KOPT-K1 (cell line): ENCODE results near the gene HPCAL1.

Experiments
- H3K27ac ChIP-seq: fragments of 200-600 bp; sonication (generic); 2 replicates; pipeline ENCODE4 v1.5.1; 2016; ENCODE audit warnings: antibody characterized with exemption, mild to moderate bottlenecking, low read depth, low read length; ENCODE audit not compliant: poor library complexity, severe bottlenecking
- H3K36me3 ChIP-seq: fragments of 200-600 bp; sonication (generic); 2 replicates; pipeline ENCODE4 v1.5.1; 2017; ENCODE audit warnings: antibody characterized with exemption, mild to moderate bottlenecking, low read length, moderate library complexity; ENCODE audit not compliant: insufficient read depth
- H3K9me3 ChIP-seq: fragments of 200-600 bp; sonication (generic); 2 replicates; pipeline ENCODE4 v1.5.1; 2017; ENCODE audit warnings: antibody characterized with exemption, low read length, mild to moderate bottlenecking; ENCODE audit not compliant: insufficient read depth, poor library complexity, severe bottlenecking

The HPCAL1 gene

GRCh38 chr2:10471955-10472354 is 169.3 kb downstream of the HPCAL1 start:
- no peaks in the 10 kb centered on the region for H3K9me3 ChIP-seq
- no peaks in the 10 kb centered on the region for H3K36me3 ChIP-seq
- peak overlapping the region; percentile 35 for H3K27ac ChIP-seq

DNA sequence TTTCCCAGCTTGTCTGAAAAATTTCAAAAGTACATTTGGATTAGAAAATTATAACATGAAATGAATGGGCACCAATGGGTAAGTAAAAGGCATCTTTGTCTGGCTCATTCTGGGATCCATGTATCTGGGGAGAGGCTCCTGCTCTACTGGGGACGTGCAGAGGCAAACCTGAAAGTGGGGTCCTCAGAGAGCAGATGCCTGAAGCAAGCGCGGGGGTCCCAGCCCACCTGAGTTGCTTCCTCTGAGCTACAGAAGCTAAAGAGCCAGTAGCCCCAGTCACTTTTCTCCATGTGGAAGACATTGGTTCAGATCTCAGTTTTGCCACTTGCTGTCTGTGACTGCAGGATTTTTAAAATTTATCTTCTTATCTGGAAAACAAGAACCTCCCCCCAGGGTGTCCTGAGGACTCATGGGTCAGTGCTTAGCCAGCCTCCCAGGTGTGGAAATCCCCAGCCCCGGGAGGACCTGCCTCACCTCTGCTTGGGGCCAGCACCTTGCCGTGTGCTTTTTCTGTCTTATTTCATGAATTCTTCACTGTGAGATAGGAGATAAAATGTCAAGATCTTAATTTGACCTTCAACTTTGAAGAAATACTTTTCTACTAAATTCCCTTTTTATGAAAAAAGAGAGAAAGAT is 170.5 kb downstream of the HPCAL1 start:
- Histone ChIP-seq H3K9me3 (no peaks in the 10 kb centered on the region), H3K27ac (no peak overlapping the region), H3K36me3 (no peaks in the 10 kb centered on the region)

GRCh38 chr2:10475221-10475722 is 172.6 kb downstream of the HPCAL1 start:
- Histone ChIP-seq H3K36me3 (no peaks in the 10 kb centered on the region), H3K27ac (peak overlapping the region; percentile 90), H3K9me3 (no peaks in the 10 kb centered on the region)

GRCh38 chr2:10475811-10476660 is 173.3 kb downstream of the HPCAL1 start:
- Histone ChIP-seq H3K36me3 (no peaks in the 10 kb centered on the region), H3K27ac (peak overlapping the region; percentile 90), H3K9me3 (no peaks in the 10 kb centered on the region)

- Histone ChIP-seq H3K9me3 (no peaks in the 10 kb centered on the region), H3K27ac (peak overlapping the region; percentile 90), H3K36me3 (no peaks in the 10 kb centered on the region)
Observed at GRCh38 chr2:10476723-10477442, 174.2 kb downstream of the HPCAL1 start.
